SK-N-SH treated with all-trans-retinoic acid at 6 μM for 48 hours (cell line): ENCODE measurements around the gene EPHB3.

Source experiments
- ATAC-seq: fragments of 200-7000 bp; cut with Tn5 transposase; 3 replicates; pipeline ENCODE4 v1.9.1; 2020; ENCODE audit warnings: mild to moderate bottlenecking, moderate library complexity
- BACH2 ChIP-seq: fragments of 250-450 bp; sonication (Bioruptor Pico); IDR thresholded peaks from 2 replicates; pipeline ENCODE4 v1.9.0; 2021; ENCODE audit warnings: mild to moderate bottlenecking, borderline replicate concordance
- CREB5 ChIP-seq: fragments of 250-450 bp; sonication (Bioruptor Pico); IDR thresholded peaks from 2 replicates; pipeline ENCODE4 v1.5.1; 2020; ENCODE audit warnings: low read depth, mild to moderate bottlenecking, moderate library complexity
- CSDC2 ChIP-seq: fragments of 250-450 bp; sonication (Bioruptor Pico); IDR thresholded peaks from 2 replicates; pipeline ENCODE4 v1.5.0; 2020; ENCODE audit warnings: mild to moderate bottlenecking, moderate library complexity
- CSRNP3 ChIP-seq: fragments of 250-450 bp; sonication (Bioruptor Pico); IDR thresholded peaks from 2 replicates; pipeline ENCODE4 v1.5.1; 2021; ENCODE audit warnings: mild to moderate bottlenecking, moderate library complexity
- ESRRG ChIP-seq: fragments of 250-450 bp; sonication (Bioruptor Pico); IDR thresholded peaks from 2 replicates; pipeline ENCODE4 v1.6.1; 2021; ENCODE audit warnings: mild to moderate bottlenecking
- GLIS3 ChIP-seq: fragments of 250-450 bp; sonication (Bioruptor Pico); IDR thresholded peaks from 2 replicates; pipeline ENCODE4 v1.5.0; 2020; ENCODE audit warnings: mild to moderate bottlenecking, moderate library complexity
- ISL1 ChIP-seq: fragments of 250-450 bp; sonication (Bioruptor Pico); IDR thresholded peaks from 2 replicates; pipeline ENCODE4 v2.1.2; 2022; ENCODE audit warnings: mild to moderate bottlenecking, moderate library complexity
- OSR1 ChIP-seq: fragments of 250-450 bp; sonication (Bioruptor Pico); IDR thresholded peaks from 2 replicates; pipeline ENCODE4 v1.8.0; 2022; ENCODE audit warnings: moderate library complexity, mild to moderate bottlenecking, inconsistent platforms
- POU6F1 ChIP-seq: fragments of 250-450 bp; sonication (Bioruptor Pico); IDR thresholded peaks from 2 replicates; pipeline ENCODE4 v1.8.0; 2021; ENCODE audit warnings: low read depth, mild to moderate bottlenecking, moderate library complexity, borderline replicate concordance
- PPARA ChIP-seq: fragments of 250-450 bp; sonication (Bioruptor Pico); IDR thresholded peaks from 2 replicates; pipeline ENCODE4 v1.5.0; 2020; ENCODE audit warnings: mild to moderate bottlenecking, borderline replicate concordance
- RARB ChIP-seq: fragments of 250-450 bp; sonication (Bioruptor Pico); IDR thresholded peaks from 2 replicates; pipeline ENCODE4 v1.8.0; 2021; ENCODE audit warnings: mild to moderate bottlenecking, moderate library complexity
- TCF4 ChIP-seq: fragments of 250-450 bp; sonication (Bioruptor Pico); IDR thresholded peaks from 2 replicates; pipeline ENCODE4 v1.8.0; 2021; ENCODE audit warnings: mild to moderate bottlenecking, moderate library complexity, borderline replicate concordance
- TOX ChIP-seq: fragments of 250-450 bp; sonication (Bioruptor Pico); IDR thresholded peaks from 2 replicates; pipeline ENCODE4 v1.8.0; 2021; ENCODE audit warnings: mild to moderate bottlenecking, moderate library complexity, borderline replicate concordance
- TSHZ2 ChIP-seq: fragments of 250-450 bp; sonication (Bioruptor Pico); IDR thresholded peaks from 2 replicates; pipeline ENCODE4 v1.5.0; 2020; ENCODE audit warnings: mild to moderate bottlenecking, moderate library complexity
- ZC3H10 ChIP-seq: fragments of 250-450 bp; sonication (Bioruptor Pico); IDR thresholded peaks from 2 replicates; pipeline ENCODE4 v1.5.1; 2021; ENCODE audit warnings: mild to moderate bottlenecking, moderate library complexity
- ZFP3 ChIP-seq: fragments of 250-450 bp; sonication (Bioruptor Pico); IDR thresholded peaks from 2 replicates; pipeline ENCODE4 v1.5.0; 2020; ENCODE audit warnings: mild to moderate bottlenecking, moderate library complexity
- ZFP30 ChIP-seq: fragments of 450-650 bp; formaldehyde crosslinking; IDR thresholded peaks from 2 replicates; pipeline ENCODE4 v1.5.0; 2022; ENCODE audit warnings: mild to moderate bottlenecking, moderate library complexity
- ZNF565 ChIP-seq: fragments of 450-650 bp; formaldehyde crosslinking; conservative IDR thresholded peaks from 2 replicates; pipeline ENCODE4 v1.5.0; 2020; ENCODE audit warnings: low read depth, mild to moderate bottlenecking, moderate library complexity
- ZNF8 ChIP-seq: fragments of 450-650 bp; formaldehyde crosslinking; IDR thresholded peaks from 2 replicates; pipeline ENCODE4 v1.5.0; 2020; ENCODE audit warnings: mild to moderate bottlenecking, moderate library complexity

The EPHB3 gene

GRCh38 chr3:184538666-184539431, 22.7 kb upstream of the EPHB3 start:
- ATAC-seq: no peak
- no peak for TF ChIP-seq CSRNP3 (CRISPR knock-in tag)
- no peak for TF ChIP-seq RARB (CRISPR knock-in tag)
- no peak for TF ChIP-seq CSDC2 (CRISPR knock-in tag)
- TF ChIP-seq ZFP3: no peak
- TF ChIP-seq TOX: no peak
- TF ChIP-seq TSHZ2 (CRISPR knock-in tag): no peak
- no peak for TF ChIP-seq ZNF565 (CRISPR knock-in tag)
- TF ChIP-seq OSR1: no peak
- no peak for TF ChIP-seq ESRRG (CRISPR knock-in tag)
- no peak for TF ChIP-seq PPARA (CRISPR knock-in tag)
- no peak for TF ChIP-seq ISL1 (CRISPR knock-in tag)
- no peak for TF ChIP-seq ZNF8
- no peak for TF ChIP-seq ZFP30 (CRISPR knock-in tag)
- no peak for TF ChIP-seq ZC3H10 (CRISPR knock-in tag)
- no peak for TF ChIP-seq BACH2 (CRISPR knock-in tag)
- no peak for TF ChIP-seq GLIS3 (CRISPR knock-in tag)
- no peak for TF ChIP-seq CREB5 (CRISPR knock-in tag)
- TF ChIP-seq POU6F1 (CRISPR knock-in tag): no peak
- no peak for TF ChIP-seq TCF4 (CRISPR knock-in tag)
- TF ChIP-seq, all 23 proteins: peak for 0

- TF ChIP-seq TSHZ2 (CRISPR knock-in tag): no peak
- no peak for TF ChIP-seq ESRRG (CRISPR knock-in tag)
- TF ChIP-seq TCF4 (CRISPR knock-in tag): no peak
- TF ChIP-seq ZFP30 (CRISPR knock-in tag): no peak
- no peak for TF ChIP-seq ZFP3
- TF ChIP-seq CSDC2 (CRISPR knock-in tag): no peak
- TF ChIP-seq ISL1 (CRISPR knock-in tag): no peak
- ATAC-seq: no peak
These were observed 21.7 kb upstream of the EPHB3 start for GRCh38 chr3:184539801-184540435.
